Keratinocyte (primary cell): ENCODE measurements around the gene HCST.

Source experiments
- EZH2 ChIP-seq: IDR thresholded peaks from one replicate; pipeline ENCODE4 v1.6.1; 2012; ENCODE audit warnings: inconsistent platforms, mild to moderate bottlenecking, low read length, moderate library complexity
- TF ChIP-seq, protein P1 (sequence below), 3 experiments: IDR thresholded peaks in 1 of 3; conservative IDR thresholded peaks in 1 of 3; optimal IDR thresholded peaks in 1 of 3; 2 replicates in 2 of 3; 3 replicates in 1 of 3; pipeline versions ENCODE3 to v1.5.1; 2011; ENCODE audit warnings: low read length in 3 of 3, mild to moderate bottlenecking in 3 of 3, moderate library complexity in 2 of 3, control low read depth in 1 of 3, inconsistent platforms in 1 of 3; ENCODE audit not compliant: insufficient read depth in 2 of 3; ENCODE audit errors: extremely low read depth in 1 of 3

DNA sequence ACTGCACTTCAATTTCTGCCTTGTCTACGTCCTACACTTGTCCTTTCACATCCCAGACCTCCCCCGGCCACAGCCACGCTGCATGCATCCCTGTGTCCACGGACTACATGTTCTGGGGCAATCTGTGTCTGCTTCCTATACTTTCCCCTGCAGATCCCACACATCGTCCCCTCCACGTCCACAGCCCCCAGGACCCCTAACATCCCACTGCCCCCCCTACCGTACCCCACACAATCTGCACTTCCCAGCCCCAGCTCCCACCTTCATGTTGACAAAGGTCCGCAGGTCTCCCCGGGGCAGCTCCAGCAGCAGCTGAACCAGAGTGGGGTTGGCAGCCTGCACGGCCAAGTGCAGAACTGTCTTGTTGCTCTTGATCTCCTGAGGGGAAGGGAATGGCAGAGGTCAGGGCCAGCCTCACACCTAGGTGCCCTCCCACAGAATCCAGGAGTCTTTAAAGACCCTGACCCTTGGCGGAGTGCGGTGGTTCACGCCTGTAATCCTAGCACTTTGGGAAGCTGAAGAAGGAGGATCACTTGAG is 12.1 kb upstream of the HCST start:
- TF ChIP-seq, protein P1, sequence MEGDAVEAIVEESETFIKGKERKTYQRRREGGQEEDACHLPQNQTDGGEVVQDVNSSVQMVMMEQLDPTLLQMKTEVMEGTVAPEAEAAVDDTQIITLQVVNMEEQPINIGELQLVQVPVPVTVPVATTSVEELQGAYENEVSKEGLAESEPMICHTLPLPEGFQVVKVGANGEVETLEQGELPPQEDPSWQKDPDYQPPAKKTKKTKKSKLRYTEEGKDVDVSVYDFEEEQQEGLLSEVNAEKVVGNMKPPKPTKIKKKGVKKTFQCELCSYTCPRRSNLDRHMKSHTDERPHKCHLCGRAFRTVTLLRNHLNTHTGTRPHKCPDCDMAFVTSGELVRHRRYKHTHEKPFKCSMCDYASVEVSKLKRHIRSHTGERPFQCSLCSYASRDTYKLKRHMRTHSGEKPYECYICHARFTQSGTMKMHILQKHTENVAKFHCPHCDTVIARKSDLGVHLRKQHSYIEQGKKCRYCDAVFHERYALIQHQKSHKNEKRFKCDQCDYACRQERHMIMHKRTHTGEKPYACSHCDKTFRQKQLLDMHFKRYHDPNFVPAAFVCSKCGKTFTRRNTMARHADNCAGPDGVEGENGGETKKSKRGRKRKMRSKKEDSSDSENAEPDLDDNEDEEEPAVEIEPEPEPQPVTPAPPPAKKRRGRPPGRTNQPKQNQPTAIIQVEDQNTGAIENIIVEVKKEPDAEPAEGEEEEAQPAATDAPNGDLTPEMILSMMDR (optimal IDR thresholded peaks at IDR 0.05 in 1 of 3, IDR thresholded peaks at IDR 0.05 in 1 of 3, conservative IDR thresholded peaks at IDR 0.05 in 1 of 3; ENCODE audit: extremely low read depth in 1 of 3, insufficient read depth in 2 of 3, low read length in 3 of 3): no peak
- no peak for TF ChIP-seq EZH2
